Fibroblast of peridontal ligament (primary cell): ENCODE results near the gene DERL3.

Experiments
- DNase-seq: peaks from one replicate; pipeline ENCODE4 v3.0.0-alpha.2; 2010; ENCODE audit errors: extremely low read depth

The DERL3 gene

GRCh38 chr22:23831261-23831660 lies 7.5 kb downstream of the DERL3 start:
- DNase-seq = no peak

DNA sequence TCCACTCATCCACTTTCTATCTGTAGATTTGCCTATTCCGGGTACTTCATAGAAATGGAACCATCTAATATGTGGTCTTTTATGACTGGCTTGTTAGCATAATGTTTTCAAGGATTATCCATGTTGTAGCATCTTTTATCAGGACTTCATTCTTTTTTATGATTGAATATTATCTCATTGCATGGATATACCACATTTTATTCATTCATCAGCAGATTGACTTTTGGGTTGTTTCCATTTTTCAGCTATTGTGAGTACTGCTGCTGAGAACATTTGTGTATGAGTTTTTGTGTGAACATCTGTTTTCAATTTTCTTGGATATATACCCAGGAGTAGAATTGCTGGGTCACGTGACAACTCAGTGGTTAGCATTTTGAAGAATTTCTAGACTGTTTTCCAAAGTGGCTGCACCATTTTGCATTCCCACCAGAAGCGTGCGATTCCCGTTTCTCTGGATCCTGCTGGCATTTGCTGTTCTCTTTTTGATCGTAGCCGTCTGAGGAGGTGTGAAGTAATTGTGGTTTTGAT lies 8.9 kb downstream of the DERL3 start:
- peak; percentile 98 for DNase-seq

- no peak for DNase-seq
Observed at GRCh38 chr22:23828800-23829680, 9.8 kb downstream of the DERL3 start.

DNA sequence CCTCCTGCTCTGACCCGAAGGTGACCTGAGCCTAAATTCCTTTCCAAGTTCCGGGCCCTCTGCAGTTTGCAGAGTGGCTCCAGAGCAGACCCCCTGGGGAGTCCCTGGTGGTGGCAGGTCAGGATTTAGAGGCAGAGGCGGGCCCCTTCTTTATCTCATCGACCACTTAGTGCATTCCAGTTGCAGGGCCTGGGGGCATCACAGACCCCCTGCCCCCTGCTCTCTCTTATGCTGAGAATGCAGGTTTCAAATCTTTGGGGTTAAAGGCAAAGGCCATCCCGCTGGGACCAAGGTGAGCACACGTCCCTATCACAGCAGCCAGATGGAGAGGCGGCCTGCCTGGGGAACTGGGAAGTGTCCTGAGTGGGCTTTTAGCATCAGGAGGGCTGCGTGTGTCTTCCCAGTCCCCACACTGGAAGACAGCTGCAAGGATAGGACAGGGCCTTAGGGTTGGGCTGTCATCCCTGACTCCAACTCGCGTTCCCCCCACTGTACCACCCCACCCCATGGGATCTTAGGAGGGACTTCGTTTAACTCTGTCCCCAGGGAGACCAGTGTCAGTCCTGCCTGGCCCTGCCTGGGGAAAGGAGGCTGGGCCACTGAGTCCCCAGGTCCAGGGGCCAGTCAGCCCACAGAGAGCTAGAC lies 11.3 kb downstream of the DERL3 start:
- DNase-seq = no peak

- DNase-seq = peak; percentile 58
Observed at GRCh38 chr22:23826510-23827350, 12.1 kb downstream of the DERL3 start.

DNA sequence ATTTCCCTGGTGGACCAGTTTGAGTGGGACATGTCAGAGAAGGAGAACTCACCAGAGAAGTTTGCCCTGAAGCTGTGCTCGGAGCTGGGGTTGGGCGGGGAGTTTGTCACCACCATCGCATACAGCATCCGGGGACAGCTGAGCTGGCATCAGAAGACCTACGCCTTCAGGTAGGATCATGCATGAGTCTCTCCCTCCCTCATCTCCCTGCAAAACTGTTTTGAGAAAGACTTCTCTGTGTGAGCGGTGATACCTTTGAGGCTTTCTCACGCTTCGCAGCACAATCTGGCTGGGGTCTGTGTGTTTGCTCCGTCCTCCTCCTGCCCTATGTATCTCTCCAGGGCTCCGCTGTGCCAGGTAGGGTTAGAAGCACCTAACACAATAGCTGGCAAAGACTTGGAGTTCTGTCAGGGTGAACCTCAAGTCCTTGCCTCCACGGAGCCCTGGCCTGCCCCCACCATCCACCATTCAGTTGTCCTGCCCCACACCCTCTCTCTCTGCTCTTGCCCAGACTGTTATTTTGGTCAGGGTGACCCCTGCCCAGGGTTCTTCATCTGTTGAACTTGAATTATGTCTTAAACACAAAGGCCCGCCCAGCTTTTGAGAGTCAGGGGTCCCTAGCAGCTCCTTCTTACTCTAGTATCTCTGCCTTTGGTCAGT lies 13.4 kb downstream of the DERL3 start:
- no peak for DNase-seq

DNA sequence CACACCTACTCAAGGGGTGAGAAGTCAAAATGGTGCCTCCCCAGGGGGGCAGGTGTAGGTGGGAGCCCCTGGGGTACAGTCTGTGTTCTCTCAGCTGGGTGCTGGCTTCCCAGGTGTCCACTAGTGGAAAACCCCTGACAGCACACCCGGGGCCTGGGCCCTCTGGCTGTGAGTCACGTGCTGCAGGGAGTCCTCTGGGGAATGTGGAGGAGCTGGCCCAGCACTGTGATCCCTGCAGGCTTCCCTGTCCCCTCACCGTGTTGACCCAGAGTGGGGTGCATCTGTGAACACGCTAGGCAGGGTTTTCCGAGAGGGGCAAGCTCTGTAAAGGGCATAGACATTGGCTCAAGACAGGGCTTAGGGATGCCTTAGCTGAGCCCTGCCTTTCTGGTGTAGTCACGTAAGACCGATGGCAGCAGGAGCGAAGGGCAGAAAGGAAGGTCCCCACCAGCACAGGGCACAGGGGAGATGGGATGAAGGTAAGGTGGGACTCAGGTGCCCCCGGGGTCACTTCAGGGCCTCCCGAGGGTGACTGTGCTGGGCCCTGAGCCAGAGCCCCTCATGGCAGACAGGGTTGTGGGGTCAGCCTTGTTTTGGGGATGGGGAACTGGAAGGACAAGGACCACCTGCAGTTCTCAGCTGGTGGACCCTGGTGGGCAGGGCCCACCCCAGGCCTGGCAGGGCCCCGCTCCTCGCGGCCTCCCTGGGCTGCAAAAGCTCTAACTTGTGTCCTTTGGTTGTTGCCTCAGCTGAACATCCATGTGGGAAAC lies 14.1 kb downstream of the DERL3 start:
- no peak for DNase-seq

DNA sequence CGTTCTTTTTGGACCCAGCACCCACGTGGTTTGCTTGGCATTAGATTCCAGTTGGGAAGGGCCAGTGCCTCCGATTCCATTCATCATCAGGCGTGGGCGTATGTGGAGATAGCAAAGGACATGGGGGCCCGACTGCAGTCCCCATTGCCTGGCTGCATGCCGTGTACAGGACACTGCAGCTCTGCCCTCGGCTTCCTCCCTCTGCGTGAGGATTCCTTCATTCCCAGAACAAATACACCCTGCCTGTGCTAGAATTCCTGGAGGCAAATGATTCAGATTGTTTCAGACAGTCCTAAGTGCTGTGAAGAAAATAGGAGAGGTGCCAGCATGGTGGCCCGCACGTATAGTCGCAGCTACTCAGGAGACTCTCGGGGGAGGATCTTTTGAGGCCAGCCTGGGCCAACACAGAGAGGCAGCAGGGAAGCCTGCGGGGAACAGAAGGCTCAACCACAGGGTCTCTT lies 15.4 kb downstream of the DERL3 start:
- DNase-seq = no peak

- no peak for DNase-seq
Observed at GRCh38 chr22:23822101-23822671, 16.6 kb downstream of the DERL3 start.

- no peak for DNase-seq
Observed at GRCh38 chr22:23820748-23821211, 18.0 kb downstream of the DERL3 start.

DNA sequence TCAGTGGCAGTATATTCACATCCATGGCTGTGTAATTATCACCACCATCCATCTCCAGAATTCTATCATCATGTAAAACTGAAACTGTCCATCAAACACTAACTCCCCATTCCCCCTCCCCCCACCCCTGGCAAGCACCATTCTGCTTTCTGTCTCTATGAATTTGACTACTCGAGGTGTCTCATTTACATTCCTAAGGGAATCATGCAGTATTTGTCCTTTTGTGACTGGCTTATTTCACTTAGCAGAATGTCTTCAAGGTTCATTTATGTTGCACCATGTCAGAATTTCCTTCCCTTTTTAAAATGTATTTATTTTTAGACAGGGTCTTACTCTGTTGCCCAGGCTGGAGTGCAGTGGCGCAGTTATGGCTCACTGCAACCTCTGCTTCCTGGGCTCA lies 20.3 kb downstream of the DERL3 start:
- no peak for DNase-seq

- no peak for DNase-seq
Observed at GRCh38 chr22:23817146-23817545, 21.7 kb downstream of the DERL3 start.

DNA sequence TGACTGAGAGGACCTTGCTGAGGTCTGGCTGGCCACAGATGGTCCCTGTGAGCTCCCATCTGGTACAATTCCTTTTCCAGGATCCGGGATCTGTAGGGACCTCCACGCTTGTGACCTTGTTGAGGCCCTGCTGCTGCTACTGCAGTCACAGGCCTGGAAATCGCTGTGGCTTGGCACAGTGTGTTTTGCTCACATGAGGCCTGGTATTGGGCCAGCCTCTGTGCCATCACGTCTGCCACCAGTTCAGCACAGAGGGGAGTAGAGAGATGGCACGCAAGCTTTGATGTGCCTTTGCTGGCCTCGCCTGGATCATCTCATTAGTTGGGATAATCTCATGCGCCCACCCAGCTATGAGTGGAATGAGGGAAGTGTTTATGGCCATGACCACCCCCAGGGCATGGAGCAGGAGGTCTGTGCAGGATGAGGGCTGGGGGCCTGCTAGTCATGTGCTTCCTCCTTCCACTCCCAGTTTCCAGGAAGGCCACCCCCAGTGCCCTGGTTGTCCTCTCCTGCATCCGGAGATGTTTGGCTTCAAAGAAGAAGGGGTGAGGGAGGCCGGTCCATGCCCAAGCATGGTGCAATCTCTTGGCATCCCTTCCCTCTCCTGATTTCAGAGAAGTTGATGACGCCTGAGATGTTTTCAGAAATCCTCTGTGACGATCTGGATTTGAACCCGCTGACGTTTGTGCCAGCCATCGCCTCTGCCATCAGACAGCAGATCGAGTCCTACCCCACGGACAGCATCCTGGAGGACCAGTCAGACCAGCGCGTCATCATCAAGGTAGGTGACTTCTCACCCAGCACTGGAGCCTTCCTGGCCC lies 22.4 kb downstream of the DERL3 start:
- DNase-seq = no peak

DNA sequence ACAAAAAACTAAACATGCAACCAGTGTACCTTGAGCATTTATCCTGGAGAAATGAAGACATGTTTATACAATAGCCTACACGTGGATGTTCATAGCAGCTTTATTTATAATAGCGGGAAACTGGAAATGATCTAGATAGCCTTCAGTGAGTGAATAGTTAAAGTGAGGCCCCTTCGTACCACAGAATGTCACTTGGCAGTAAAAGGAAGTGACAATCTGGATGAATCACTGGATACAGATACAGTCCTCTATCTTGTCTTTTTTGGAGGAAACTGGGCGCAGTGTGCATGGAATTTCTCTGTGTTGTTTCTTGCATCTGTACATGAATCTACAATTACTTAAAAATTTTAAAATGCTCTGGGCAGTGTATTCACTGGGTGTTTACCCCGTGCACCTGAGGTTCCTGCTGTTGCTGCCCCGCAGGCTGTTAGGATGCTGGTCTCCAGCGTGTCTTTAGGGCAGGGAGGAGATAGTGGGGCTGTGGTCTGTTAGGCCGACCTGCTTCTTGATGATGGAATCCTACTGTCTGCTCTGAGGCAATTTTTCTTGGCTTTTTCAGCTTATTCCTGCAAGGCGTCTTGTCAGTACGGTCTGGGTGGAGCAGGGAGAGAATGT lies 23.2 kb downstream of the DERL3 start:
- no peak for DNase-seq

DNA sequence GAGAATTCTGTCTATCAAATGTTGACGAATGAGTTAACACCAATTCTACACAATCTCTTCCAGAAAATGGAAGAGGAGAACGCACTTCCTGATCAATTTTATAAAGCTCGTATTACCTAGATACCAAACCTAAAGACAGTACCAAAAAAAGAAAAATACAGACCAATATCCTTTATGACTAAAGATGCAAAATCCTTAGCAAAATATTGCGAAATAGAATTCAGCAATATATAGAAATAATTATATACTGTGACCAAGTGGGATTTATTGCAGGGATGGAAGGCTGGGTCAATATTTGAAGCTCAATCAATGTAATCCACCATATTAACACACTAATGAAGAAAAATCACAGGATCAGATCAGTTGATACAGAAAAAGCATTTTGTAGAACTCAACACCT lies 26.4 kb downstream of the DERL3 start:
- DNase-seq = no peak

GRCh38 chr22:23806837-23807236 lies 32.0 kb downstream of the DERL3 start:
- DNase-seq = no peak

- DNase-seq = no peak
Observed at GRCh38 chr22:23804781-23805291, 34.0 kb downstream of the DERL3 start.

DNA sequence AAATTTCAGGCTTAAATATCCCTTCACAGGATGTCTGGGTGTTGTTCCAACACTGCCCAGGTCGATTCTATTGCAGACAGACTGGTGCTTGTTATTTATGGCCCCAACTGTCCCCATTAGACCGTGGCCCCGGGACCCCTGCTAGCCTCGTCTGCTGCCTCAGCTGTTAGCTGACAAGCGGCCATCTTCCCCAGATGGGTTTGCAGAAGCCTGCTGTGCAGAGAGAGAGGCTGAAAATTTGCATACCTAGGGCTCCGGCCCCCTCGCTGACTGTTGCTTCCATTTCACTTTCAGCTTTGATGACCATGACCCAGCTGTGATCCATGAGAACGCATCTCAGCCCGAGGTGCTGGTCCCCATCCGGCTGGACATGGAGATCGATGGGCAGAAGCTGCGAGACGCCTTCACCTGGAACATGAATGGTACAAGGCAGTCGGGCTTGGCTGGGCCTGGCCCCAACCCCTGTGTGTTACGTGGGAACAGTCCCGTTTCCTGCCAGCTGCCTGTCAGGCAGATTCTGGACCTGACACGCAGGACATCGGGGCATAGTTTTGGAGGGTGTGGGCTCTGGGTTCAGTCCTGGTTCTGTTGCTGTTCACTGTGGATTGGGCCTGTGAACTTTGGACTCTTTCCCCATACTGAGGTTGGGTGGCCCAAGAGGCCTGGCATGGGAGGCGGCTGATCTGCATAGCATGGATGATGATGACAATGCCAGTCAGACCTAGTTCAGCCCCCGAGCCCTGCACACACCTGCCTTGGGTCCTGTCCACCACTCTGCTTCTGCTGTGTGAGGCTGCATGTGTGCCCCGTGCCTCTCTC lies 35.6 kb downstream of the DERL3 start:
- no peak for DNase-seq
